Naive thymus-derived CD4-positive, alpha-beta T cell (primary cell): ENCODE results near the gene PDGFRA. TPM values are rescaled to one million over a fixed set of nuclear protein-coding genes. Genes with fewer than 3 reads are reported as not detected.

Experiments used
- ATAC-seq: fragments of 150-1000 bp; cut with Tn5 transposase; 2 replicates; pipeline ENCODE4 v1.10.0; 2021; ENCODE audit warnings: mild to moderate bottlenecking, moderate library complexity
- CTCF ChIA-PET: fragments of 350-600 bp; sonication (Branson Sonifier 250); formaldehyde crosslinking; loops from one replicate; lab custom pipeline; 2021; ENCODE audit warnings: antibody characterized with exemption; lab: Charles Lee
- POLR2A ChIA-PET: fragments of 350-600 bp; sonication (Branson Sonifier 250); formaldehyde crosslinking; loops from one replicate; lab custom pipeline; 2021; ENCODE audit warnings: antibody characterized with exemption, inconsistent platforms; lab: Charles Lee
- DNase-seq, 9 donors: peaks; one replicate each; pipeline versions ENCODE4 v3.0.0 to v3.0.0-alpha.2; 2020 to 2022; ENCODE audit warnings: mixed read lengths in 1 of 9
- H3K27ac ChIP-seq: one replicate; pipeline ENCODE4 v1.7.0; 2013; ENCODE audit warnings: mild to moderate bottlenecking, low read depth, low read length, moderate library complexity
- H3K27me3 ChIP-seq, 2 donors: one replicate each; pipeline ENCODE4 v1.7.0; 2013; ENCODE audit warnings: low read length in 2 of 2, mild to moderate bottlenecking in 2 of 2, moderate library complexity in 2 of 2; ENCODE audit not compliant: control insufficient read depth in 2 of 2, insufficient read depth in 2 of 2
- H3K36me3 ChIP-seq, 3 experiments: 1 replicate in 2 of 3; 2 replicates in 1 of 3; pipeline ENCODE4 v1.7.0; 2013; ENCODE audit warnings: low read length in 3 of 3, mild to moderate bottlenecking in 3 of 3, moderate library complexity in 1 of 3; ENCODE audit not compliant: insufficient read depth in 3 of 3, control insufficient read depth in 2 of 3
- H3K4me1 ChIP-seq, 2 donors: one replicate each; pipeline ENCODE4 v1.7.0; 2013; ENCODE audit warnings: low read length in 2 of 2, mild to moderate bottlenecking in 2 of 2, moderate library complexity in 1 of 2; ENCODE audit not compliant: control insufficient read depth in 2 of 2, insufficient read depth in 2 of 2
- H3K4me3 ChIP-seq: 2 replicates; pipeline ENCODE4 v1.7.0; 2013; ENCODE audit warnings: mild to moderate bottlenecking, low read length
- H3K9me3 ChIP-seq, 3 experiments: 1 replicate in 2 of 3; 2 replicates in 1 of 3; pipeline ENCODE4 v1.7.0; 2013; ENCODE audit warnings: low read length in 3 of 3; ENCODE audit not compliant: control insufficient read depth in 2 of 3
- H3K27ac Mint-ChIP-seq, 9 donors: one replicate each; pipeline ENCODE4 v1.8.0; 2020 to 2022; ENCODE audit warnings: mixed read lengths in 9 of 9, mild to moderate bottlenecking in 8 of 9, moderate library complexity in 5 of 9, inconsistent platforms in 2 of 9
- H3K27me3 Mint-ChIP-seq, 5 donors: one replicate each; pipeline ENCODE4 v1.8.0; 2021 to 2022; ENCODE audit warnings: mixed read lengths in 5 of 5, mild to moderate bottlenecking in 1 of 5
- H3K36me3 Mint-ChIP-seq, 5 donors: one replicate each; pipeline ENCODE4 v1.8.0; 2020 to 2022; ENCODE audit warnings: mixed read lengths in 5 of 5, mild to moderate bottlenecking in 3 of 5, inconsistent platforms in 1 of 5
- H3K4me1 Mint-ChIP-seq, 7 donors: one replicate each; pipeline ENCODE4 v1.8.0; 2020 to 2022; ENCODE audit warnings: mixed read lengths in 7 of 7, mild to moderate bottlenecking in 3 of 7, inconsistent platforms in 1 of 7
- H3K4me3 Mint-ChIP-seq, 10 donors: one replicate each; pipeline ENCODE4 v1.8.0; 2020 to 2022; ENCODE audit warnings: mild to moderate bottlenecking in 10 of 10, mixed read lengths in 10 of 10, moderate library complexity in 6 of 10, inconsistent platforms in 2 of 10
- H3K9me3 Mint-ChIP-seq, 11 donors: one replicate each; pipeline ENCODE4 v1.8.0; 2020 to 2022; ENCODE audit warnings: mixed read lengths in 11 of 11, mild to moderate bottlenecking in 4 of 11, inconsistent platforms in 1 of 11, moderate library complexity in 1 of 11
- intact Hi-C, 2 donors: fragments of 100-400 bp; cut with micrococcal nuclease; formaldehyde crosslinking; loops; one replicate each; pipeline ENCODE4 v1.15.1; 2023
- polyA plus RNA-seq, 2 donors: library from polyadenylated mRNA; unstranded; fragments of 300-500 nt; fragmentation: Illumina TruSeq; gene quantifications; one replicate each; pipeline ENCODE4 v1.2.3, GENCODE V29; 2021
- total RNA-seq, 6 experiments: library from RNA in 5 of 6; stranded (reverse) in 5 of 6; gene quantifications; 1 replicate in 5 of 6; 2 replicates in 1 of 6; pipeline ENCODE4 v1.2.3 and lab custom pipeline; 2021 to 2026

The PDGFRA gene
- total and polyA plus RNA-seq, 7 experiments from 2014 or later: 1.9 TPM; not detected in 6

- Histone ChIP-seq H3K4me3 (no peak overlapping the region), H3K36me3 (no peaks in the 10 kb centered on the region), H3K9me3 (no peaks in the 10 kb centered on the region), H3K27ac (no peak overlapping the region), H3K4me1 (no peaks in the 10 kb centered on the region), H3K27me3 (no peaks in the 10 kb centered on the region)
- peaks cover 0 to 2% (median 0%) of the 10 kb centered on the region in 7 donors for H3K4me1 Mint-ChIP-seq
- CTCF ChIA-PET: interaction anchor here (0.9 kb wide), 1 partner anchor 258 kb away, joined by 3 read pairs; no protein-coding TSS in a partner anchor
- H3K36me3 Mint-ChIP-seq: no peaks in the 10 kb centered on the region
- no peak overlapping the region for H3K4me3 Mint-ChIP-seq
- POLR2A ChIA-PET: no interaction called here
- H3K27ac Mint-ChIP-seq: no peak overlapping the region
- peaks cover 0 to 3% (median 0%) of the 10 kb centered on the region in 11 donors for H3K9me3 Mint-ChIP-seq
- peaks cover 0 to 26% (median 16%) of the 10 kb centered on the region in 5 donors for H3K27me3 Mint-ChIP-seq
- ATAC-seq (no peak), DNase-seq (no peak)
- intact Hi-C loops: no loop called here
Measured at GRCh38 chr4:54189140-54189539, 40.0 kb upstream of the PDGFRA start.

DNA sequence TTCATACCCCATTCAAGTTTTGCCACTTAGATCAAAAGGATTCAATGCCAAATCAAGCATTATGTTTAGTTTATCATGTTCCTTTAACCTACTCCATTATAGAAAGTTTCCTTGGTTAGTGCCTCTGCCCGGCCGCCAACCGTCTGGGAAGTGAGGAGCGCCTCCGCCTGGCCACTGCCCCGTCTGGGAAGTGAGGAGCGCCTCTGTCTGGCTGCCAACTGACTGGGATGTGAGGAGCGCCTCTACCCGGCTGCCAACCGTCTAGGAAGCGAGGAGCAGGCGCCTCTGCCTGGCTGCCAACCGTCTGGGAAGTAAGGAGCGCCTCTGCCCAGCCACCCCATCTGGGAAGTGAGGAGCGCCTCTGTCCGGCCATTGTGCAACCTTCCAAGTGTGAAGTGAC is 36.3 kb upstream of the PDGFRA start:
- Mint-ChIP-seq H3K27ac (no peak overlapping the region), H3K36me3 (no peaks in the 10 kb centered on the region), H3K9me3 (peaks cover 0 to 1% (median 0%) of the 10 kb centered on the region in 11 donors), H3K4me1 (no peaks in the 10 kb centered on the region), H3K4me3 (no peak overlapping the region), H3K27me3 (peaks cover 0 to 23% (median 10%) of the 10 kb centered on the region in 5 donors)
- POLR2A ChIA-PET: no interaction called here
- Histone ChIP-seq H3K9me3 (no peaks in the 10 kb centered on the region), H3K27ac (no peak overlapping the region), H3K36me3 (no peaks in the 10 kb centered on the region), H3K4me3 (no peak overlapping the region), H3K27me3 (no peaks in the 10 kb centered on the region), H3K4me1 (no peaks in the 10 kb centered on the region)
- ATAC-seq (no peak), DNase-seq (no peak)
- intact Hi-C loops: no loop called here
- CTCF ChIA-PET: no interaction called here

DNA sequence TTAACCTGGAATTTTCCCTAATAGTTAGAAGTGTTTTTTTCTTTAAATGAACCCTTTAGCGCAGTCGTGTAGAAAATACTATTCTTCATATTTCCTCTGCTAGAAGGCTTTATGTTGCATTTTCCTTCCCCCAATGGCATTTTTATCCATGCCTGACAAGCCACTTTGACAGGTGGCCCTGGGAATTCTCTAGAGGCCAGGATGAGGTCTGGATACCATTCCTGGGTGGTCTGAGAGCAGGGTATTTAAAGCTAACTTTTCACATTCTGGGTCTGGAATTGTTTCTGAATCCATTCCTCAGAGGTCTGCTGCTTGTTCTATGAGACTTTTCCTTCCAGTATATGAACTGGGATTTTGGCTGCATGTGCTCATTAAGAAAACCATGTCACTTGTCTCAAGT is 31.2 kb upstream of the PDGFRA start:
- no peak for ATAC-seq
- ChIA-PET CTCF (interaction anchor here (0.7 kb wide), 1 partner anchor 268 kb away, joined by 3 read pairs; no protein-coding TSS in a partner anchor), POLR2A (no interaction called here)
- Mint-ChIP-seq H3K36me3 (peaks cover 0 to 3% (median 0%) of the 10 kb centered on the region in 5 donors), H3K4me3 (no peak overlapping the region), H3K27ac (no peak overlapping the region), H3K9me3 (peaks cover 0 to 2% (median 0%) of the 10 kb centered on the region in 11 donors), H3K27me3 (peaks cover 0 to 17% (median 5%) of the 10 kb centered on the region in 5 donors), H3K4me1 (no peaks in the 10 kb centered on the region)
- H3K27ac ChIP-seq: no peak overlapping the region
- H3K27me3 ChIP-seq: no peaks in the 10 kb centered on the region
- no peaks in the 10 kb centered on the region for H3K4me1 ChIP-seq
- no peak overlapping the region for H3K4me3 ChIP-seq
- intact Hi-C loops: no loop called here
- DNase-seq: no peak
- H3K36me3 ChIP-seq: no peaks in the 10 kb centered on the region
- H3K9me3 ChIP-seq: no peaks in the 10 kb centered on the region

GRCh38 chr4:54199919-54200318 is 29.2 kb upstream of the PDGFRA start:
- Mint-ChIP-seq H3K27me3 (peaks cover 4 to 17% (median 11%) of the 10 kb centered on the region in 5 donors), H3K36me3 (peaks cover 0 to 3% (median 0%) of the 10 kb centered on the region in 5 donors), H3K4me1 (no peaks in the 10 kb centered on the region), H3K9me3 (peaks cover 0 to 2% (median 0%) of the 10 kb centered on the region in 11 donors), H3K27ac (no peak overlapping the region), H3K4me3 (no peak overlapping the region)
- DNase-seq (no peak), ATAC-seq (no peak)
- Histone ChIP-seq H3K4me3 (no peak overlapping the region), H3K27ac (no peak overlapping the region), H3K9me3 (no peaks in the 10 kb centered on the region), H3K27me3 (no peaks in the 10 kb centered on the region), H3K36me3 (no peaks in the 10 kb centered on the region), H3K4me1 (no peaks in the 10 kb centered on the region)
- CTCF ChIA-PET: no interaction called here
- intact Hi-C loops: no loop called here
- POLR2A ChIA-PET: no interaction called here

DNA sequence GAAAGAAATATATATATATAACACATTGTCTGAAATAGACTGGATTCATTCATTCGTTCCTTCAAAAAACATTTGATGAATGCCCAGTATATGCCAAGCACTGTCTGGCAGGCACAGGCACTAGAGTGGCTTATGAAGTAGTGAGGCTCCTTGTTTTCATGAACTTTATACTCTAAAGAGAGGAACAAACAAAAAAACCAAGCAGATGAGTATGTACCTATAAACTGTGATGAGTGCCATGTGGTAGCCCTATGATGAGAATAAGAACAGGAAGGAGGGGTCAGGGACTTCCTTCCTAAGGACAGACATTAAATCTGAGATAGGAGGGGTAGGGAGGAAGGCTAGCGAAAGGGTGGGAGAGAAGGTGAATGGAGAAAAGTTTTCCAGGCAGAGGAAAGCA is 19.5 kb upstream of the PDGFRA start:
- Histone ChIP-seq H3K27me3 (peaks cover 0 to 2% of the 10 kb centered on the region in 2 donors), H3K36me3 (no peaks in the 10 kb centered on the region), H3K4me3 (no peak overlapping the region), H3K27ac (no peak overlapping the region), H3K4me1 (no peaks in the 10 kb centered on the region), H3K9me3 (no peaks in the 10 kb centered on the region)
- no peaks in the 10 kb centered on the region for H3K36me3 Mint-ChIP-seq
- DNase-seq: no peak
- H3K27ac Mint-ChIP-seq: no peak overlapping the region
- peaks cover 0 to 4% (median 0%) of the 10 kb centered on the region in 11 donors for H3K9me3 Mint-ChIP-seq
- H3K4me1 Mint-ChIP-seq: no peaks in the 10 kb centered on the region
- POLR2A ChIA-PET: no interaction called here
- intact Hi-C loops: no loop called here
- CTCF ChIA-PET: no interaction called here
- no peak for ATAC-seq
- peaks cover 3 to 32% (median 26%) of the 10 kb centered on the region in 5 donors for H3K27me3 Mint-ChIP-seq
- no peak overlapping the region for H3K4me3 Mint-ChIP-seq

DNA sequence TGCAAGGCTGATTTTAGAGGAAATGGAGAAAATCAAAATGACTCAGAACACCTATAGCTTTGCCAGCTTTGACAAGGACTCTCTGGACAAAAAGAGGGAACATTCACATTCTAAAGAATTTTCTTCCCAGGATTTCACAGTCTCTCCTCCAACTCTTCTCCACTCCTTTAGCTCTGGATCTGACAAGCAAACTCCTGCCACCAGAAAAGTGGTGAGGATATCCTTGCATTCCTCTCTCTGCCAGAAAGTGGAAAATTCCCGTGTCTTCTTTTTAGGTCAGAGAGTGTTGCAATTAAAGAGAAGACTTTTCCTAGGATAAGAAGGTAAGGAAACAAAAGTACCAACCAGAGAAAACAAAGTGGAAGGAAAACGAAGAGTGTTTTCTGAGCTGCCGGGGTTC is 16.1 kb upstream of the PDGFRA start:
- H3K36me3 ChIP-seq: no peaks in the 10 kb centered on the region
- POLR2A ChIA-PET: interaction anchor here (0.6 kb wide), 1 partner anchor 11 kb away, joined by 3 read pairs; no protein-coding TSS in a partner anchor
- Mint-ChIP-seq H3K27ac (no peak overlapping the region), H3K27me3 (peaks cover 9 to 37% (median 32%) of the 10 kb centered on the region in 5 donors), H3K36me3 (no peaks in the 10 kb centered on the region), H3K4me3 (no peak overlapping the region), H3K4me1 (peaks cover 0 to 6% (median 5%) of the 10 kb centered on the region in 7 donors), H3K9me3 (peaks cover 0 to 4% (median 0%) of the 10 kb centered on the region in 11 donors)
- H3K4me3 ChIP-seq: no peak overlapping the region
- ATAC-seq (no peak), DNase-seq (no peak)
- CTCF ChIA-PET: interaction anchor here (1.1 kb wide), 1 partner anchor 283 kb away, joined by 3 read pairs; no protein-coding TSS in a partner anchor
- peaks cover 0 to 2% of the 10 kb centered on the region in 2 donors for H3K27me3 ChIP-seq
- no peak overlapping the region for H3K27ac ChIP-seq
- peaks cover 0 to 5% of the 10 kb centered on the region in 2 donors for H3K4me1 ChIP-seq
- intact Hi-C loops: no loop called here
- H3K9me3 ChIP-seq: no peaks in the 10 kb centered on the region

DNA sequence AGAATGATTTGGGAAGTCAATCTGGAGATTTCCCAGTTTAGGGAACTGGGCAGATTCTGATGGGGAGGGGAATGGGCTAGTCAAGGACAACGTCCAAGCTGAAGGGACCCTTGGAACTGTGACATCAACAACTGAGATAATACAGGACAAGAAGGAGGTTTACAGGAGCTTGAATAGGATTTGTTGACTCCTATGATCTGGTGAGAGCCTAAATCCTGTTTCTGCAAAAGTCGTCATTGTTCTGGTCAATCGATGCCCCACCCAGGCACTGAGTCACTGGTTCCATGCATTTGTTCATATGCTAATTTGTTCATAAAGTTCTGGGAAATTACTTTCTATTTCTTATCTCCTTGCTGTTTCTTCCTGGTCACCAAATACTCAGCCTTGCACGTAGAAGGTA is 15.3 kb upstream of the PDGFRA start:
- ATAC-seq (no peak), DNase-seq (no peak)
- Mint-ChIP-seq H3K27me3 (peaks cover 14 to 45% (median 38%) of the 10 kb centered on the region in 5 donors), H3K4me3 (no peak overlapping the region), H3K36me3 (no peaks in the 10 kb centered on the region), H3K4me1 (peaks cover 0 to 7% (median 5%) of the 10 kb centered on the region in 7 donors), H3K27ac (no peak overlapping the region), H3K9me3 (peaks cover 0 to 4% (median 0%) of the 10 kb centered on the region in 11 donors)
- intact Hi-C loops: no loop called here
- ChIA-PET CTCF (no interaction called here), POLR2A (no interaction called here)
- Histone ChIP-seq H3K27ac (no peak overlapping the region), H3K36me3 (no peaks in the 10 kb centered on the region), H3K4me1 (peaks cover 0 to 5% of the 10 kb centered on the region in 2 donors), H3K9me3 (no peaks in the 10 kb centered on the region), H3K4me3 (no peak overlapping the region), H3K27me3 (no peaks in the 10 kb centered on the region)
